ENCODE results near the gene TNFRSF12A. TPM values are rescaled to one million over a fixed set of nuclear protein-coding genes. Genes with fewer than 3 reads are reported as not detected.

The TNFRSF12A gene
- total RNA-seq, 1 experiment from 2014 or later, result 147 TPM

DNA sequence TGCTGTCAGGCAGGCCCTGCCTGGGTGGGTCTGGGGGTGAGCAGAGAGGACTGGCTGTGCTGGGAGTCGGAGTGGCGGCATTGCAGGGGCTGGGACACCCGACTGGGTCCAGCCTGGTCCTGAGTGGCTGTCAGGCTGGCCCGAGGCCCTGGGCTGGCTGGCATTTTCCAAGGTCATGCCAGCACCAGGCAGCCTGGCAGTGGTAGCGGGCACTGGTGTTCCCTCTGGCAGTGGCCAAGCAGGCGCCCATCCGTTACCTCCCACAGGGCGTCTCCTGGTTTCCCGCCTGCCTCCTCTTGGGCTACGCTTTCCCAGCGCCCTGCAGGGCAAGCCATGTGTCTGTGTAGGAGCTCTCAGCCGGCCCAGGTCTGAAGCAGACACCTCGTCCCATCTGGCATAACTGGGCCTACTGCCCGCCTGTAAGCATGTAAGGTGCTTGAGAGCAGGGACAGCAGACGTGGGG lies 34.2 kb upstream of the TNFRSF12A start:
- no peaks in the 10 kb centered on the region for H3K9me3 Mint-ChIP-seq
- TF ChIP-seq, protein P1, sequence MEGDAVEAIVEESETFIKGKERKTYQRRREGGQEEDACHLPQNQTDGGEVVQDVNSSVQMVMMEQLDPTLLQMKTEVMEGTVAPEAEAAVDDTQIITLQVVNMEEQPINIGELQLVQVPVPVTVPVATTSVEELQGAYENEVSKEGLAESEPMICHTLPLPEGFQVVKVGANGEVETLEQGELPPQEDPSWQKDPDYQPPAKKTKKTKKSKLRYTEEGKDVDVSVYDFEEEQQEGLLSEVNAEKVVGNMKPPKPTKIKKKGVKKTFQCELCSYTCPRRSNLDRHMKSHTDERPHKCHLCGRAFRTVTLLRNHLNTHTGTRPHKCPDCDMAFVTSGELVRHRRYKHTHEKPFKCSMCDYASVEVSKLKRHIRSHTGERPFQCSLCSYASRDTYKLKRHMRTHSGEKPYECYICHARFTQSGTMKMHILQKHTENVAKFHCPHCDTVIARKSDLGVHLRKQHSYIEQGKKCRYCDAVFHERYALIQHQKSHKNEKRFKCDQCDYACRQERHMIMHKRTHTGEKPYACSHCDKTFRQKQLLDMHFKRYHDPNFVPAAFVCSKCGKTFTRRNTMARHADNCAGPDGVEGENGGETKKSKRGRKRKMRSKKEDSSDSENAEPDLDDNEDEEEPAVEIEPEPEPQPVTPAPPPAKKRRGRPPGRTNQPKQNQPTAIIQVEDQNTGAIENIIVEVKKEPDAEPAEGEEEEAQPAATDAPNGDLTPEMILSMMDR (conservative IDR thresholded peaks at IDR 0.05), result no peak
- no peak overlapping the region for H3K4me3 Mint-ChIP-seq
- H3K9me3 ChIP-seq (ENCODE audit: control insufficient read depth, low read depth, low read length), result no peaks in the 10 kb centered on the region
- H3K79me1 ChIP-seq (ENCODE audit: insufficient read depth, low read depth, low read length, poor library complexity, severe bottlenecking), result no peaks in the 10 kb centered on the region
- H2AK5ac ChIP-seq (ENCODE audit: insufficient read length, low read length), result no peak overlapping the region
- no peak for DNase-seq
- no peak overlapping the region for H3K4ac ChIP-seq (ENCODE audit: low read depth, low read length)
- no peak overlapping the region for H3K27ac Mint-ChIP-seq
- no peak overlapping the region for H3K14ac ChIP-seq (ENCODE audit: insufficient read depth, low read length)
- H2BK20ac ChIP-seq (ENCODE audit: low read depth, low read length, poor library complexity, severe bottlenecking), result no peak overlapping the region
- H3K27me3 ChIP-seq (ENCODE audit: insufficient read depth, low read length), result no peaks in the 10 kb centered on the region
- H4K8ac ChIP-seq (replicated peaks; ENCODE audit: insufficient read length, low read depth, low read length), result no peak overlapping the region
- no peak overlapping the region for H2BK12ac ChIP-seq (ENCODE audit: insufficient read length, low read depth, low read length)
- H2AFZ ChIP-seq (ENCODE audit: low read length), result no peak overlapping the region
- no peak overlapping the region for H3K4me2 ChIP-seq (ENCODE audit: insufficient read depth, insufficient read length, low read length)
- no peak overlapping the region for H3K56ac ChIP-seq (ENCODE audit: insufficient read length, low read depth, low read length)
- no peak overlapping the region for H2BK120ac ChIP-seq (ENCODE audit: low read depth, low read length, poor library complexity, severe bottlenecking)
- no peak overlapping the region for H3K18ac ChIP-seq (ENCODE audit: insufficient read length, low read depth, low read length)
- H3K27me3 Mint-ChIP-seq (ENCODE audit: low read depth), result peaks cover 10% of the 10 kb centered on the region
- no peaks in the 10 kb centered on the region for H3K36me3 Mint-ChIP-seq (ENCODE audit: insufficient read depth in 1 of 3, low read depth in 3 of 3)
- no peak overlapping the region for H3K23ac ChIP-seq (ENCODE audit: insufficient read length, low read depth, low read length)
- no peak overlapping the region for H3K9ac ChIP-seq (ENCODE audit: extremely low read depth, insufficient read length, low read length)
- H2BK15ac ChIP-seq (ENCODE audit: low read depth, low read length), result no peak overlapping the region
- H4K5ac ChIP-seq (ENCODE audit: insufficient read length, low read depth, low read length), result no peak overlapping the region
- no peak overlapping the region for H4K91ac ChIP-seq (ENCODE audit: insufficient read length, low read depth, low read length)
- H3T11ph ChIP-seq (ENCODE audit: low read length), result no peak overlapping the region
- no peak overlapping the region for H2BK5ac ChIP-seq (ENCODE audit: insufficient read length, low read length)
- H3K4me1 Mint-ChIP-seq, result peaks cover 30 to 54% of the 10 kb centered on the region in 2 experiments
- H3K4me1 ChIP-seq (ENCODE audit: insufficient read depth, low read length), result no peaks in the 10 kb centered on the region; the same call in 1 of the 2 replicates
- no CpG with 5 or more reads among the region's 15 CpGs for WGBS (ENCODE audit: extremely low coverage, insufficient read length, low lambda C conversion rate)
- H3K79me2 ChIP-seq (ENCODE audit: insufficient read depth, low read length), result no peaks in the 10 kb centered on the region
- no peaks in the 10 kb centered on the region for H4K20me1 ChIP-seq (ENCODE audit: control insufficient read depth, insufficient read depth, insufficient read length)
- no peak overlapping the region for H3K27ac ChIP-seq (ENCODE audit: insufficient read length, low read depth, low read length)
- H3K23me2 ChIP-seq (ENCODE audit: insufficient read length, low read depth, low read length, poor library complexity, severe bottlenecking), result peaks cover under 1% of the 10 kb centered on the region

All from H9 (cell line).